Endodermal cell (in vitro differentiated cells): ENCODE data around the gene SPEF2. TPM values are rescaled to one million over a fixed set of nuclear protein-coding genes. Genes with fewer than 3 reads are reported as not detected.
A peak's percentile ranks its signal among the peaks of the same experiment; 100 is the strongest.
"Not testable (repeated sequence)": the region's sequence is repeated elsewhere in the genome, so short reads cannot be mapped to it uniquely, and the experiment has no call there.

Experiments
- DNase-seq: peaks from one replicate; pipeline ENCODE4 v3.0.0-alpha.2; 2017
- H3K27ac ChIP-seq: 2 replicates; pipeline ENCODE4 v1.5.1; 2013; ENCODE audit warnings: mild to moderate bottlenecking, low read depth, low read length, moderate library complexity
- H3K27me3 ChIP-seq: 2 replicates; pipeline ENCODE4 v1.6.1; 2013; ENCODE audit warnings: mild to moderate bottlenecking, low read length, moderate library complexity; ENCODE audit not compliant: insufficient read depth, control insufficient read depth, poor library complexity, severe bottlenecking
- H3K36me3 ChIP-seq: 2 replicates; pipeline ENCODE4 v1.7.0; 2013; ENCODE audit warnings: mild to moderate bottlenecking, low read length, moderate library complexity; ENCODE audit not compliant: control insufficient read depth, insufficient read depth
- H3K4me1 ChIP-seq: one replicate; pipeline ENCODE4 v1.7.0; 2013; ENCODE audit warnings: low read length; ENCODE audit not compliant: control insufficient read depth, insufficient read depth
- H3K4me3 ChIP-seq: 2 replicates; pipeline ENCODE4 v1.5.1; 2013; ENCODE audit warnings: mild to moderate bottlenecking, low read length, moderate library complexity
- H3K9ac ChIP-seq: 2 replicates; pipeline ENCODE4 v1.6.1; 2013; ENCODE audit warnings: mild to moderate bottlenecking, low read length, moderate library complexity; ENCODE audit not compliant: poor library complexity, severe bottlenecking; ENCODE audit errors: extremely low read depth
- H3K9me3 ChIP-seq: 2 replicates; pipeline ENCODE4 v1.6.1; 2013; ENCODE audit warnings: mild to moderate bottlenecking, low read length, moderate library complexity; ENCODE audit not compliant: control insufficient read depth
- H3K27ac Mint-ChIP-seq: 2 replicates; pipeline ENCODE4 v1.8.0; 2020; ENCODE audit warnings: mixed read lengths
- H3K27me3 Mint-ChIP-seq: 2 replicates; pipeline ENCODE4 v1.8.0; 2021; ENCODE audit warnings: mild to moderate bottlenecking, mixed read lengths; ENCODE audit not compliant: insufficient read depth
- H3K36me3 Mint-ChIP-seq: 2 replicates; pipeline ENCODE4 v1.8.0; 2020; ENCODE audit warnings: low read depth, mixed read lengths
- H3K4me1 Mint-ChIP-seq: 2 replicates; pipeline ENCODE4 v1.8.0; 2020; ENCODE audit warnings: mixed read lengths
- H3K4me3 Mint-ChIP-seq: 2 replicates; pipeline ENCODE4 v1.8.0; 2020; ENCODE audit warnings: mild to moderate bottlenecking, moderate library complexity, mixed read lengths
- H3K9me3 Mint-ChIP-seq: 2 replicates; pipeline ENCODE4 v1.8.0; 2020; ENCODE audit warnings: mild to moderate bottlenecking, mixed read lengths
- WGBS, 2 experiments: methylation state at CpG; one replicate each; pipeline versions ENCODE4 v1.1.5 to v1.1.7; 2013; ENCODE audit warnings: missing lambda C conversion rate in 2 of 2, mixed read lengths in 1 of 2; ENCODE audit not compliant: insufficient coverage in 1 of 2, insufficient read length in 1 of 2; 5-methylcytosine and 5-hydroxymethylcytosine counted together
- total RNA-seq, 2 donors: library from RNA; stranded (reverse); fragmentation: NEBNext Ultra II Directional in 1 of 2; extraction: Animal tissue kit (Norgen Biotek cat#: 25700) in 1 of 2; gene quantifications; 2 replicates in 1 of 2; 3 replicates in 1 of 2; pipeline ENCODE4 v1.2.1, GENCODE V29; 2021
- TF ChIP-seq, protein P1 (sequence below): fragments of 200-600 bp; sonication (generic); conservative IDR thresholded peaks from 2 replicates; pipeline ENCODE4 v1.5.0; 2021; ENCODE audit warnings: antibody characterized with exemption, mild to moderate bottlenecking

The SPEF2 gene
- total RNA-seq, 2 donors from 2014 or later: 3.3 to 4.0 TPM

DNA sequence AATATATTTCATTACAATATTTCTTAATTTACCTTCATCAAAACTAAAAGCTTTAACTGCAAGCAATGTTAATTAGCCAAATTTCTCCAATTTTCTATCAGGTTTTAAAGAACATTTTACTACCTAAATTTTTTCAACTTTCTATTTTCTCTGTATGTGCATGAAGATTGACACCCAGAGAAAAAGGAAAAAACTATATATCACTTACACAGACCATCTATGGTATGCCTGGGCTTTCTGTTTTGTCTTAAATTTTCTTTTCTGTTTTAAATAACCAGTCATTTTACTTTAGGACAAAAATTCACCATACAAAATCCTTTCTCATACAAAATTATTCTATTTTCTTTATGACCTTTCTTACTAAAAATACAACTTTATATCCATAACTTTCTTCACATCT lies 225.2 kb downstream of the SPEF2 start:
- Mint-ChIP-seq H3K9me3 (peaks cover 60% of the 10 kb centered on the region), H3K4me1 (no peaks in the 10 kb centered on the region), H3K27ac (no peak overlapping the region), H3K36me3 (peaks cover 3% of the 10 kb centered on the region), H3K4me3 (no peak overlapping the region), H3K27me3 (no peaks in the 10 kb centered on the region)
- TF ChIP-seq, protein P1, sequence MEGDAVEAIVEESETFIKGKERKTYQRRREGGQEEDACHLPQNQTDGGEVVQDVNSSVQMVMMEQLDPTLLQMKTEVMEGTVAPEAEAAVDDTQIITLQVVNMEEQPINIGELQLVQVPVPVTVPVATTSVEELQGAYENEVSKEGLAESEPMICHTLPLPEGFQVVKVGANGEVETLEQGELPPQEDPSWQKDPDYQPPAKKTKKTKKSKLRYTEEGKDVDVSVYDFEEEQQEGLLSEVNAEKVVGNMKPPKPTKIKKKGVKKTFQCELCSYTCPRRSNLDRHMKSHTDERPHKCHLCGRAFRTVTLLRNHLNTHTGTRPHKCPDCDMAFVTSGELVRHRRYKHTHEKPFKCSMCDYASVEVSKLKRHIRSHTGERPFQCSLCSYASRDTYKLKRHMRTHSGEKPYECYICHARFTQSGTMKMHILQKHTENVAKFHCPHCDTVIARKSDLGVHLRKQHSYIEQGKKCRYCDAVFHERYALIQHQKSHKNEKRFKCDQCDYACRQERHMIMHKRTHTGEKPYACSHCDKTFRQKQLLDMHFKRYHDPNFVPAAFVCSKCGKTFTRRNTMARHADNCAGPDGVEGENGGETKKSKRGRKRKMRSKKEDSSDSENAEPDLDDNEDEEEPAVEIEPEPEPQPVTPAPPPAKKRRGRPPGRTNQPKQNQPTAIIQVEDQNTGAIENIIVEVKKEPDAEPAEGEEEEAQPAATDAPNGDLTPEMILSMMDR: no peak
- no peaks in the 10 kb centered on the region for H3K36me3 ChIP-seq
- no peak overlapping the region for H3K9ac ChIP-seq
- no peak for DNase-seq
- H3K27ac ChIP-seq: no peak overlapping the region
- H3K4me3 ChIP-seq: no peak overlapping the region
- peaks cover 66% of the 10 kb centered on the region for H3K9me3 ChIP-seq
- H3K27me3 ChIP-seq: no peaks in the 10 kb centered on the region
- H3K4me1 ChIP-seq: no peaks in the 10 kb centered on the region

DNA sequence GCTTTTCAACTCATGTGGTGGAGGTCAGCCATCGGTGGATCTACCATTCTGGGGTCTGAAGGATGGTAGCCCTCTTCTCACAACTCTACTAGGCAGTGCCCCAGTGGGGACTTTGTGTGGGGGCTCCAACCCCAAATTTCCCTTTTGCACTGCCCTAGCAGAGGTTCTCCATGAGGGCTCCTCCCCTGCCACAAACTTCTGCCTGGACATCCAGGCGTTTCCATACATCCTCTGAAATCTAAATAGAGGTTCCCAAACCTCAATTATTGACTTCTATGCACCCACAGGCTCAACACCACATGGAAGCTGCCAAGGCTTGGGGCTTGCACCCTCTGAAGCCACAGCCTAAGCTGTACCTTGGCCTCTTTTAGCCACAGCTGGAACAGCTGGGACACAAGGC lies 227.8 kb downstream of the SPEF2 start:
- not testable (repeated sequence) for H3K27ac ChIP-seq, DNase-seq, H3K27me3 ChIP-seq, H3K4me1 Mint-ChIP-seq, H3K36me3 ChIP-seq, H3K27me3 Mint-ChIP-seq, H3K4me3 Mint-ChIP-seq, H3K36me3 Mint-ChIP-seq, H3K27ac Mint-ChIP-seq, H3K4me1 ChIP-seq, H3K9ac ChIP-seq
- H3K9me3 Mint-ChIP-seq: peaks cover 64% of the 10 kb centered on the region
- WGBS, 2 experiments: 90 to 100% methylated on average over 1 to 2 of the region's 2 CpGs
- H3K4me3 ChIP-seq: peak overlapping the region; percentile 38
- peaks cover 72% of the 10 kb centered on the region for H3K9me3 ChIP-seq

DNA sequence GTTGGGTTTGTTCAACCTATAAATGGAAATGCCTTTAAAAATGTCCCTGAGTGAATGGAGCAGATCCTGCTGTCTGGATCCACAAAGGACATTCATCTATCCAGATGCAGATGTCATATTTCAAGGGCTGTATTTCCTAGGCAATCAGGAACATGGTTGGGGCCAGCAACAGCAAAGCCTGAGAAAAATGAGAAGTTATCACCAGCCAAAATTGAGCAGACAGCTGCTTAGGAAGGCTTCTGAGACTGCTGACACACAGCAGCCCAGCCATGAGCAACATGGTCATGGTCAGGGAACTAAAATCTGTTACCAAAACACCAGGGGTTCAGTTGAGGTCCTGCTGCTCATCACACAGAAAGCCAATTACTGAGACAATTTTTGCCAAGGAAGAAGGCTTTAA lies 229.8 kb downstream of the SPEF2 start:
- Mint-ChIP-seq H3K4me3 (no peak overlapping the region), H3K9me3 (peaks cover 54% of the 10 kb centered on the region), H3K36me3 (peaks cover 3% of the 10 kb centered on the region), H3K4me1 (peaks cover 4% of the 10 kb centered on the region), H3K27ac (no peak overlapping the region), H3K27me3 (no peaks in the 10 kb centered on the region)
- H3K27me3 ChIP-seq: no peaks in the 10 kb centered on the region
- H3K27ac ChIP-seq: no peak overlapping the region
- no peak overlapping the region for H3K9ac ChIP-seq
- peaks cover 67% of the 10 kb centered on the region for H3K9me3 ChIP-seq
- TF ChIP-seq, protein P1: no peak
- no peaks in the 10 kb centered on the region for H3K36me3 ChIP-seq
- H3K4me1 ChIP-seq: no peaks in the 10 kb centered on the region
- no peak for DNase-seq
- no peak overlapping the region for H3K4me3 ChIP-seq

DNA sequence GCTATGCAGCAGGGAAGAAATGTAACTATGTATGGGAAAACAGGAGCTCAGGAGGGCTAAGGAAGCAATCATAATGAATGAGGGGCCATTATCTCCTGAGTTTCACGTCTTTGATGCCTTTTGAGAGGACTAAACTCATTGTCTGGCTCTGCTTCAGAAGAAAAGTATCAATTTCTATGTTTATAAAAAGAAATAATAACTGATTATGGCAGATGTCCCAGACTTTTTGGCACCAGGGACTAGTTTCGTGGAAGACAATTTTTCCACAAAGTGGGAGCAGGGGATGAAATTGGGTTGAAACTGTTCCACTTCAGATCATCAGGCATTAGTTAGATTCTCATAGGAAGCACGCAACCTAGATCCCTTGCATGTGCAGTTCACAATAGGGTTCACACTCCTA lies 230.3 kb downstream of the SPEF2 start:
- Histone ChIP-seq H3K9ac (no peak overlapping the region), H3K9me3 (peaks cover 64% of the 10 kb centered on the region), H3K27me3 (no peaks in the 10 kb centered on the region), H3K4me3 (no peak overlapping the region), H3K27ac (no peak overlapping the region), H3K36me3 (no peaks in the 10 kb centered on the region), H3K4me1 (peaks cover 3% of the 10 kb centered on the region)
- WGBS, 2 experiments: 91 to 96% methylated on average over 3 of the region's 3 CpGs
- peaks cover 3% of the 10 kb centered on the region for H3K36me3 Mint-ChIP-seq
- peaks cover 6% of the 10 kb centered on the region for H3K4me1 Mint-ChIP-seq
- TF ChIP-seq, protein P1: no peak
- no peaks in the 10 kb centered on the region for H3K27me3 Mint-ChIP-seq
- no peak for DNase-seq
- H3K4me3 Mint-ChIP-seq: no peak overlapping the region
- H3K27ac Mint-ChIP-seq: no peak overlapping the region
- peaks cover 50% of the 10 kb centered on the region for H3K9me3 Mint-ChIP-seq
